Measurements from ENCODE around the gene SLC9B2. TPM values are rescaled to one million over a fixed set of nuclear protein-coding genes. Genes with fewer than 3 reads are reported as not detected.

The SLC9B2 gene
- polyA plus RNA-seq, 1 experiment = 12.6 TPM

- CTCF ChIA-PET = no interaction called here
- POLR2A ChIA-PET = no interaction called here
- DNase-seq (ENCODE audit: low read depth) = no peak
- Histone ChIP-seq H3K27me3 (ENCODE audit: control insufficient read depth, insufficient read depth, low read length) (no peaks in the 10 kb centered on the region), H3K4me3 (ENCODE audit: low read depth, low read length) (no peak overlapping the region), H3K36me3 (ENCODE audit: control insufficient read depth, insufficient read depth, low read length) (no peaks in the 10 kb centered on the region)
- no peak for TF ChIP-seq CTCF (IDR thresholded peaks at IDR 0.05; ENCODE audit: insufficient read depth, low read depth, low read length)
Observed at GRCh38 chr4:102988429-102989020, 88.0 kb downstream of the SLC9B2 start.

- ChIA-PET CTCF (no interaction called here), POLR2A (no interaction called here)
- no peak for TF ChIP-seq CTCF (IDR thresholded peaks at IDR 0.05; ENCODE audit: insufficient read depth, low read depth, low read length)
- no peak for DNase-seq (ENCODE audit: low read depth)
- Histone ChIP-seq H3K36me3 (ENCODE audit: control insufficient read depth, insufficient read depth, low read length) (no peaks in the 10 kb centered on the region), H3K4me3 (ENCODE audit: low read depth, low read length) (no peak overlapping the region), H3K27me3 (ENCODE audit: control insufficient read depth, insufficient read depth, low read length) (no peaks in the 10 kb centered on the region)
Observed at GRCh38 chr4:102981005-102981404, 95.6 kb downstream of the SLC9B2 start.

Other genes with a start within 250 kb of the SLC9B2 start
- 298 and 431 TPM in 2 replicates for gene UBE2D3, start 249.2 kb downstream of the SLC9B2 start, polyA plus RNA-seq (2011; rRNA removed)
- 23.0 and 32.2 TPM in 2 replicates for gene CISD2, start 207.8 kb downstream of the SLC9B2 start, polyA plus RNA-seq (2011; rRNA removed)
- gene SLC9B1, start 57.1 kb downstream of the SLC9B2 start, polyA plus RNA-seq (2011; rRNA removed) = 0.07 and 0.25 TPM in 2 replicates
- gene BDH2, start 23.1 kb upstream of the SLC9B2 start, polyA plus RNA-seq (2011; rRNA removed) = 41.6 and 67.5 TPM in 2 replicates
- gene CENPE, start 121.6 kb upstream of the SLC9B2 start, polyA plus RNA-seq (2011; rRNA removed) = 2.4 and 4.3 TPM in 2 replicates